Effector memory CD4-positive, alpha-beta T cell (primary cell): ENCODE results near the gene ATRAID.

Experiments
- DNase-seq, 3 donors: peaks; one replicate each; pipeline ENCODE4 v3.0.0-alpha.2; 2020
- H3K27ac ChIP-seq: 2 replicates; pipeline ENCODE4 v1.7.0; 2013; ENCODE audit warnings: mild to moderate bottlenecking, low read length, moderate library complexity; ENCODE audit not compliant: insufficient read depth, poor library complexity, severe bottlenecking
- H3K27me3 ChIP-seq: replicated peaks from 2 replicates; pipeline ENCODE4 v1.7.0; 2013; ENCODE audit warnings: mild to moderate bottlenecking, low read length; ENCODE audit not compliant: insufficient read depth, control insufficient read depth, poor library complexity, severe bottlenecking
- H3K36me3 ChIP-seq: 2 replicates; pipeline ENCODE4 v1.7.0; 2013; ENCODE audit warnings: mild to moderate bottlenecking, low read length, moderate library complexity; ENCODE audit not compliant: control insufficient read depth, insufficient read depth
- H3K4me1 ChIP-seq: 2 replicates; pipeline ENCODE4 v1.7.0; 2013; ENCODE audit warnings: low read length, mild to moderate bottlenecking; ENCODE audit not compliant: control insufficient read depth, insufficient read depth, poor library complexity, severe bottlenecking
- H3K4me3 ChIP-seq: 2 replicates; pipeline ENCODE4 v1.7.0; 2013; ENCODE audit warnings: low read length, low read depth, mild to moderate bottlenecking; ENCODE audit not compliant: insufficient read depth, poor library complexity, severe bottlenecking
- H3K9me3 ChIP-seq: 2 replicates; pipeline ENCODE4 v1.7.0; 2013; ENCODE audit warnings: mild to moderate bottlenecking, low read length, moderate library complexity; ENCODE audit not compliant: control insufficient read depth

ATRAID gene

DNA sequence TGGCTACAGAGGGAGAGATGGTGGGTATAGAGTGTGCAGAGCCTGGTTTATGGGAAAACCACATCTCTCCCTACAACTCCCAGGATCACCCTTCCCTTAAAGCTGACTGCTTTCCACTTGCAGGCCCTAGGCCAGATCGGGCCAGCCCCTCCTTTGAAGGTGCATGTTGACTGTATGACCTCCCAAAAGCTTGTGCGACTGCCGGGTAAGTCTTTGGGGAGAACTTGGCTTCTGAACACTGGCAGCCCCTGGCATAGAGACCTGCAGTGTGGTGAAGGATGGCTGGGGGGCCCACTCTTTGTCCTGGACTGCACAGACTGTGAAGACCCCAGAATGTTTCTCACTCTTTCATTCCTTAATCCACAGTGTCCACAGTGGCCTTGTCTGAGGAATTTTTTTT, 24.8 kb downstream of the ATRAID start:
- H3K27ac ChIP-seq: no peak overlapping the region
- DNase-seq: no peak
- H3K4me1 ChIP-seq: no peaks in the 10 kb centered on the region
- peaks cover 91% of the 10 kb centered on the region for H3K36me3 ChIP-seq
- no peak overlapping the region for H3K4me3 ChIP-seq
- no peaks in the 10 kb centered on the region for H3K9me3 ChIP-seq
- H3K27me3 ChIP-seq: no peaks in the 10 kb centered on the region

DNA sequence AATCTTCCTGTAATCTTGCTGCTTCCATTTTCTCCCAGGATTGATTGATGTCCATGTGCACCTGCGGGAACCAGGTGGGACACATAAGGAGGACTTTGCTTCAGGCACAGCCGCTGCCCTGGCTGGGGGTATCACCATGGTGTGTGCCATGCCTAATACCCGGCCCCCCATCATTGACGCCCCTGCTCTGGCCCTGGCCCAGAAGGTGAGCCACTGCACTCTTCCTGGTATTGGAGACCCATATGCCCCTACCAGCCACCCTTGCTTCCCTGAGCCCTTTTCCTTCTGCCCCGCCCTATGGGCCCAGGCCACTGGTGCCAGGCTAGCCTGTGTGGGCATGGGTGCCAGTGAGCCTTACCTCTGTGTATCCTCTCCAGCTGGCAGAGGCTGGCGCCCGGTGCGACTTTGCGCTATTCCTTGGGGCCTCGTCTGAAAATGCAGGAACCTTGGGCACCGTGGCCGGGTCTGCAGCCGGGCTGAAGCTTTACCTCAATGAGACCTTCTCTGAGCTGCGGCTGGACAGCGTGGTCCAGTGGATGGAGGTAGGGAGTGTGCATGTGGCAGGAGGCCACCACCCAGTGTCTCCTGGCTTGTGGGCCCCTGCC, 25.6 kb downstream of the ATRAID start:
- no peaks in the 10 kb centered on the region for H3K9me3 ChIP-seq
- no peak for DNase-seq
- H3K4me1 ChIP-seq: no peaks in the 10 kb centered on the region
- no peak overlapping the region for H3K27ac ChIP-seq
- no peak overlapping the region for H3K4me3 ChIP-seq
- peaks cover 88% of the 10 kb centered on the region for H3K36me3 ChIP-seq
- no peaks in the 10 kb centered on the region for H3K27me3 ChIP-seq

- H3K4me3 ChIP-seq: no peak overlapping the region
- no peak for DNase-seq
- no peaks in the 10 kb centered on the region for H3K4me1 ChIP-seq
- H3K9me3 ChIP-seq: no peaks in the 10 kb centered on the region
- H3K27me3 ChIP-seq: no peaks in the 10 kb centered on the region
- H3K27ac ChIP-seq: no peak overlapping the region
- peaks cover 88% of the 10 kb centered on the region for H3K36me3 ChIP-seq
These were observed 27.1 kb downstream of the ATRAID start for GRCh38 chr2:27238976-27239375.

GRCh38 chr2:27240406-27240805, 28.6 kb downstream of the ATRAID start:
- no peaks in the 10 kb centered on the region for H3K4me1 ChIP-seq
- no peaks in the 10 kb centered on the region for H3K27me3 ChIP-seq
- H3K9me3 ChIP-seq: no peaks in the 10 kb centered on the region
- no peak for DNase-seq
- H3K4me3 ChIP-seq: no peak overlapping the region
- peaks cover 75% of the 10 kb centered on the region for H3K36me3 ChIP-seq
- H3K27ac ChIP-seq: no peak overlapping the region

DNA sequence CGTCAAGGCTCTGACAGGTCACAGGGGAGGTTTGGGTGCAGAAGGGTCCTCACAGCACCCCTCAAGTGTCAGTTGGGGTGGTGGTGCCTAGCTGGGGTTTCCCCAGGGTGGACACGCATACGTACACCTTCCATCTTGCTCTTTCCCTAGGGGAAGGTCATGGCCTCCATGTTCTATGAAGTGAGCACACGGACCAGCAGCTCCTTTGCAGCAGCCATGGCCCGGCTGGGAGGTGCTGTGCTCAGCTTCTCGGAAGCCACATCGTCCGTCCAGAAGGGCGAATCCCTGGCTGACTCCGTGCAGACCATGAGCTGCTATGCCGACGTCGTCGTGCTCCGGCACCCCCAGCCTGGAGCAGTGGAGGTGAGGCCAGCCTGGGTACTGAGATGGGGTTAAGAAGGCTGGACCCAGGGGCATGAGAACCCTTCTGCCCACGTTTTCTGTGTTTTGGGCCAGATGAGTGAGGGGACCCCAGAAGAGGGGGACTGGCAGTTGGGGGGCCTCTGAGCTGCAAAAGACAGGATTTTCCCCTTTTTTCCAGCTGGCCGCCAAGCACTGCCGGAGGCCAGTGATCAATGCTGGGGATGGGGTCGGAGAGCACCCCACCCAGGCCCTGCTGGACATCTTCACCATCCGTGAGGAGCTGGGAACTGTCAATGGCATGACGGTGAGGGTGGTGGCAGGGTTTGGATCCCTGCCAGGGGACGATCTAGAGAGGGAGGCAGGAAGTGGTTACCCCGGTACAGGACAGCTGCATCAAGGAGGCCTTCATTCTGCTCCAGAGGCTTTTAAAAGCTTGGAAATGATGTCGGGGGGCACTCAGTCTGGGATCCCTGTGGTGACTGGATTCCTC, 30.1 kb downstream of the ATRAID start:
- H3K27ac ChIP-seq: no peak overlapping the region
- H3K36me3 ChIP-seq: peaks cover 63% of the 10 kb centered on the region

GRCh38 chr2:27242614-27242951, 30.7 kb downstream of the ATRAID start:
- no peak overlapping the region for H3K4me3 ChIP-seq
- peaks cover 59% of the 10 kb centered on the region for H3K36me3 ChIP-seq
- DNase-seq: no peak
- no peaks in the 10 kb centered on the region for H3K9me3 ChIP-seq
- H3K27ac ChIP-seq: no peak overlapping the region
- no peaks in the 10 kb centered on the region for H3K27me3 ChIP-seq
- no peaks in the 10 kb centered on the region for H3K4me1 ChIP-seq

More for the DNA sequence above, 30.1 kb downstream of the ATRAID start:
- no peaks in the 10 kb centered on the region for H3K27me3 ChIP-seq
- no peak for DNase-seq
- H3K4me1 ChIP-seq: no peaks in the 10 kb centered on the region
- no peak overlapping the region for H3K4me3 ChIP-seq
- no peaks in the 10 kb centered on the region for H3K9me3 ChIP-seq

DNA sequence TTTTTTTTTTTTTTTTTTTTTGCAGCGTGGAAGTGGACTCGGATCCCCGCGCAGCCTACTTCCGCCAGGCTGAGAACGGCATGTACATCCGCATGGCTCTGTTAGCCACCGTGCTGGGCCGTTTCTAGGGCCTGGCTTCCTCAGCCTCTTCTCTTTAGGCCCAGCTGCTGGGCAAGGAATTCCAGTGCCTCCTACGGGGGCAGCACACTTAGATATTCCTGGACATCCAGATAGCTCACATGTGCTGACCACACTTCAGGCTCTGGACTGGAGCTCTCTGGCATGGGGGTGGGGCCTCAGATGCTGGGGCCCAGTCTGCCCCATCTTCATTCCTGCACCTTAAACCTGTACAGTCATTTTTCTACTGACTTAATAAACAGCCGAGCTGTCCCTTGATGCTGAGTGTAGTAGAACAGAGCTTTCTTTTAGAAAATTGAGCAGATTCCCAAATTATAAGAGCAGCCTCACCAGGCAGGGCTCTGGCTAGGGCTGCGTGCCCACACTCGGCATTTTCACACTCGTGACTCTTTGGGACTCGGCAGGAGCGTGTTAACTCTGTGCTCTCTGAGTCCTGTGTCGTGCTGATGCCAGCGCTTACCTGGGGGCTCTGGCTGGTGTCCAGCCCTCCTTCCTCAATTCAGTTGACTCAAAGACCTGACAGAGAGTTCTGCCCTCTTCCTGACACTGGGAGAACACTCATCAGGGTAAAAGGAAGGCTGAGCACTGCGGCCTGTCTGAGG, 31.7 kb downstream of the ATRAID start:
- H3K4me3 ChIP-seq: no peak overlapping the region
- H3K36me3 ChIP-seq: peaks cover 49% of the 10 kb centered on the region
- H3K27ac ChIP-seq: no peak overlapping the region
- H3K4me1 ChIP-seq: no peaks in the 10 kb centered on the region
- H3K27me3 ChIP-seq: no peaks in the 10 kb centered on the region
- no peaks in the 10 kb centered on the region for H3K9me3 ChIP-seq
- DNase-seq: no peak

DNA sequence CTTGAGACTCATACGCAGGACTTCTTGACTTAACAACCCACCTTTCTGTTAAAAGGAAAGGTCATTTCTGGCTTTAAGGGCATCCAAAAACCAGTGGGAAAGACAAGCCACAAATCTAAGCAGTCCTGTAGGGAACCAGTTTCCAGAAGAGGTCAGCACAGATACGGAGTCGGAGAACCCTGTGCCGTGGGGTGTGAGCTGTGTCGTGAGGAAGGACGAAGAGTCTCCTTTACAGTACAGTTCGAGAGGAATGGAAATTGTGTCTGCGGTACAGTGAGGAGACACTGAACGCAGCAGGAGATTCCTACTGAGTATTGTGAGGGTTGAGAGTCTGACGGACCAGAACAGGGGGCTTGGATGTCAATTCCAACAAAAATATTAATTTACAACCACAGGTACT, 33.3 kb downstream of the ATRAID start:
- no peaks in the 10 kb centered on the region for H3K4me1 ChIP-seq
- H3K4me3 ChIP-seq: no peak overlapping the region
- DNase-seq: no peak
- H3K9me3 ChIP-seq: no peaks in the 10 kb centered on the region
- H3K27ac ChIP-seq: no peak overlapping the region
- H3K36me3 ChIP-seq: peaks cover 36% of the 10 kb centered on the region
- no peaks in the 10 kb centered on the region for H3K27me3 ChIP-seq

- H3K4me1 ChIP-seq: no peaks in the 10 kb centered on the region
- H3K36me3 ChIP-seq: peaks cover 31% of the 10 kb centered on the region
These were observed 33.8 kb downstream of the ATRAID start for GRCh38 chr2:27245626-27246025.

DNA sequence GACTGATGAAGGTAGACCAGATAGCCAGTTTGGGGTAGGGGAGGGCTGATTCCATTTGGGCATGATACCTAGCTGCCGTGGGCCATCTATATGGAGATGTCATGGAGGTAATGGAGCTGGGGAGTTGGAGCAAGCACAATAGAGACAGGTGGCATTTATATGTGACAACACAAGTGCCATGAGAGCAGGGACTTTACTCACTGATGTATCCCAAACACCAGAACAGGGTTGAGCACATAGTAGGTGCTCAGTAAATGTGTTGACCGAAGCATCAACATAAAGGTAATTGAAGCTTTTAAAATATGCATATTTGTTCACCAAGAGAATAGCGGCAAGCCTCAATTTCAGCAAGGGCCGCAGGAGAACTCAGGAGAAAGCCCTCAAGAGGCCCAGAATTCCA, 36.1 kb downstream of the ATRAID start:
- peaks cover 9% of the 10 kb centered on the region for H3K27me3 ChIP-seq
- H3K36me3 ChIP-seq: peaks cover 12% of the 10 kb centered on the region
- DNase-seq: no peak
- no peaks in the 10 kb centered on the region for H3K4me1 ChIP-seq
- no peaks in the 10 kb centered on the region for H3K9me3 ChIP-seq
- H3K27ac ChIP-seq: no peak overlapping the region
- H3K4me3 ChIP-seq: no peak overlapping the region

More at GRCh38 chr2:27245626-27246025, 33.8 kb downstream of the ATRAID start:
- Histone ChIP-seq H3K27me3 (peaks cover 2% of the 10 kb centered on the region), H3K27ac (no peak overlapping the region), H3K9me3 (no peaks in the 10 kb centered on the region), H3K4me3 (no peak overlapping the region)
- DNase-seq: no peak
